ENCODE results near the gene SMARCD1.

Gene SMARCD1

DNA sequence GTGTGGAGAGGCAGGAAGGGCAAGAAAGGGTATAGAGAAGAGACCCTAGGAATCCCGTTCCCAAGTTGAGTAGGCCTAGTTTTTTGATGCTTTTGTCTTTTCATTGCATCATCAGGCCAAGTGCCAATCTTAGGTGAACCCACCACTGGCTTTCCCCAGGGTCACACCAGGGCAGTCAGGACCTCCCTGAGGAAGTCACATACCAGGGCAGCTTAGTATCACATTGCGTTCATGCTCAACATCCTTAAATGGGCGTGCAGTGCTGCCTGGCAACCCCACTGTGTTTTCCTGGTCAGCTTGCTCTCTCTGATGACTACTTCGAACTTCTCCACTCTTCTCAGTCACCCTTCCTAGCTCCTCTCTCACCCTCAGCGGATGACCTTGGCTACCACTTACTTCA is 18.7 kb upstream of the SMARCD1 start:
- Histone ChIP-seq H3K4me1 (ENCODE audit: low read depth, poor library complexity, severe bottlenecking) (peaks cover 15% of the 10 kb centered on the region), H3K9ac (no peak overlapping the region), H3K36me3 (ENCODE audit: insufficient read depth) (no peaks in the 10 kb centered on the region), H3K79me2 (ENCODE audit: insufficient read depth, low read depth) (no peaks in the 10 kb centered on the region), H2AFZ (ENCODE audit: low read depth) (no peak overlapping the region), H3K4me3 (IDR thresholded peaks at IDR 0.05; ENCODE audit: insufficient read depth, low read depth, low read length) (no peak overlapping the region), H3K27ac (no peak overlapping the region), H3K27me3 (ENCODE audit: insufficient read depth, low read depth) (no peaks in the 10 kb centered on the region), H4K20me1 (ENCODE audit: insufficient read depth) (no peaks in the 10 kb centered on the region), H3K4me2 (no peak overlapping the region)
- TF ChIP-seq, protein P1, sequence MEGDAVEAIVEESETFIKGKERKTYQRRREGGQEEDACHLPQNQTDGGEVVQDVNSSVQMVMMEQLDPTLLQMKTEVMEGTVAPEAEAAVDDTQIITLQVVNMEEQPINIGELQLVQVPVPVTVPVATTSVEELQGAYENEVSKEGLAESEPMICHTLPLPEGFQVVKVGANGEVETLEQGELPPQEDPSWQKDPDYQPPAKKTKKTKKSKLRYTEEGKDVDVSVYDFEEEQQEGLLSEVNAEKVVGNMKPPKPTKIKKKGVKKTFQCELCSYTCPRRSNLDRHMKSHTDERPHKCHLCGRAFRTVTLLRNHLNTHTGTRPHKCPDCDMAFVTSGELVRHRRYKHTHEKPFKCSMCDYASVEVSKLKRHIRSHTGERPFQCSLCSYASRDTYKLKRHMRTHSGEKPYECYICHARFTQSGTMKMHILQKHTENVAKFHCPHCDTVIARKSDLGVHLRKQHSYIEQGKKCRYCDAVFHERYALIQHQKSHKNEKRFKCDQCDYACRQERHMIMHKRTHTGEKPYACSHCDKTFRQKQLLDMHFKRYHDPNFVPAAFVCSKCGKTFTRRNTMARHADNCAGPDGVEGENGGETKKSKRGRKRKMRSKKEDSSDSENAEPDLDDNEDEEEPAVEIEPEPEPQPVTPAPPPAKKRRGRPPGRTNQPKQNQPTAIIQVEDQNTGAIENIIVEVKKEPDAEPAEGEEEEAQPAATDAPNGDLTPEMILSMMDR (conservative IDR thresholded peaks at IDR 0.05; ENCODE audit: low read depth, low read length), result no peak

DNA sequence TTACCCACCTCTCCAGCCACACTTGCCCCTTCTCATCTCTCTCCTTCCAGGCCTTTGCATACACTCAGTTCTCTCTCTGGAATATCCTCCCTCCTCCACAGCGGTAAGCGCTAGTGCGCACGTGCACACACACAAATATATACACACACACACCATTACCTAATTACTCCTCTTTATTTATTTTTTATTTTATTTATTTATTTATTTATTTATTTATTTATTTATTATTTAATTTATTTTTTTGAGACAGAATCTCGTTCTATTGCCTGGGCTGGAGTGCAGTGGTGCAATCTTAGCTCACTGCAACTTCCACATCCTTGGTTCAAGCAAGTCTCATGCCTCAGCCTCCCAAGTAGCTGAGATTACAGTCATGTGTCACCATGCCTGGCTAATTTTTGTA is 16.1 kb upstream of the SMARCD1 start:
- no peaks in the 10 kb centered on the region for H4K20me1 ChIP-seq (ENCODE audit: insufficient read depth)
- peaks cover 18% of the 10 kb centered on the region for H3K4me1 ChIP-seq (ENCODE audit: low read depth, poor library complexity, severe bottlenecking)
- no peak overlapping the region for H3K4me3 ChIP-seq (IDR thresholded peaks at IDR 0.05; ENCODE audit: insufficient read depth, low read depth, low read length)
- H3K79me2 ChIP-seq (ENCODE audit: insufficient read depth, low read depth), result no peaks in the 10 kb centered on the region
- no peak overlapping the region for H3K4me2 ChIP-seq
- no peaks in the 10 kb centered on the region for H3K36me3 ChIP-seq (ENCODE audit: insufficient read depth)
- no peaks in the 10 kb centered on the region for H3K27me3 ChIP-seq (ENCODE audit: insufficient read depth, low read depth)
- no peak overlapping the region for H3K9ac ChIP-seq
- H3K27ac ChIP-seq, result no peak overlapping the region
- no peak overlapping the region for H2AFZ ChIP-seq (ENCODE audit: low read depth)
- TF ChIP-seq, protein P1 (conservative IDR thresholded peaks at IDR 0.05; ENCODE audit: low read depth, low read length), result no peak

DNA sequence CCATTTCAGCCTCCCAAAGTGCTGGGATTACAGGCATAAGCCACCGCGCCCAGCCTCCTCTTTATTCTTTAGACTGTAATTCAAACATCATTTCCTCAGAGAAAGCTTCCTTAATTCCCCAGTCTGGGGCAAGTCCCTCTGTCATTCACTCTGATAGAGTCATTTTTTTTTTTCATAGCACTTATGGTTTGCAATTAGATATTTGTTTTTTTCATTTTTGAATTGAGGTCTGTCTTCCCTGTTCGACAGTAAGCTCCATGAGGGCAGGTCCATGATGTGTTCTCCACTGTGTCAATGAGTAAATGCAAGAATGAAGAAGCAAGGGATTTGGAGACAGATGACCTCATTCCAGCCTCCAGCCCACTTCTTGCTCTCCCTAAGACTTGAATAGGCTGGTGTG is 15.6 kb upstream of the SMARCD1 start:
- Histone ChIP-seq H4K20me1 (ENCODE audit: insufficient read depth) (no peaks in the 10 kb centered on the region), H3K79me2 (ENCODE audit: insufficient read depth, low read depth) (no peaks in the 10 kb centered on the region), H3K27ac (no peak overlapping the region), H2AFZ (ENCODE audit: low read depth) (no peak overlapping the region), H3K9ac (no peak overlapping the region), H3K4me3 (IDR thresholded peaks at IDR 0.05; ENCODE audit: insufficient read depth, low read depth, low read length) (no peak overlapping the region), H3K27me3 (ENCODE audit: insufficient read depth, low read depth) (no peaks in the 10 kb centered on the region), H3K4me2 (no peak overlapping the region), H3K36me3 (ENCODE audit: insufficient read depth) (no peaks in the 10 kb centered on the region), H3K4me1 (ENCODE audit: low read depth, poor library complexity, severe bottlenecking) (peaks cover 18% of the 10 kb centered on the region)
- TF ChIP-seq, protein P1 (conservative IDR thresholded peaks at IDR 0.05; ENCODE audit: low read depth, low read length), result no peak

DNA sequence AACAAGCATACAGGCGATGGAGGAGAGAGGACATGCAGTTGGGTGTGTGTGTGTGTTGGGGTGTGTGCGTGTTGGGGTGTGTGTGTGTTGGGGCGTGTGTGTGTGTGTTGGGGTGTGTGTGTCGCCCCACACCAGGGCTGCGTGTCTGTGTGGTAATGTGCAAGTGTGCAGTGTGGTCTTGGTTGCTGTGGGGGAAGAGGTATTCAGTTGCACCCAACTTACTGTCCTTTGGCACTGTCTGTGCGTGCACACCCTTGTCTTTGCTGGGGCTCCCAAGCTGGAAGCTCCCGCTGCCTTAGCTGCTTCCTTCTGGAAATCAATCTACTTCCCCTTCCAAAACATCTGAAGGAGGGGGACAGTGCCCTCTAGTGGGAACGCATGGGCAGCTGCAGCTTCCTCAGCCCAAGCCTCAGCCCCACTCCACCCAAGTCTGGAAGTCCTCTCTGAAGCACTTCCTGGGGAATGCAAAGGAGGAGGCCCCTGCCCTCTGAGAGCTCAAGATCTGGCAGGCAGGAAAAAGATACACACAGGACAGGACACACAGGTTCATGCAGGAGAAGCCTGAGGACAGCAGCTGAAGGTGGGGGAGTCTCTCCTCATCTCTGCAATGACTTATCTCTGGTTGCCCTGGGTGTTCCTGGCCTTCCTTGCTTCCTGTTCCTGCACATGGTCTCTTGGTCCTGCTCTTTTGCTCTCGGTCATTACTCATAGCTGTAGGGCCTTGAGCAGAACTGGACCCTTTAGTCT is 14.7 kb upstream of the SMARCD1 start:
- Histone ChIP-seq H3K79me2 (ENCODE audit: insufficient read depth, low read depth) (no peaks in the 10 kb centered on the region), H3K36me3 (ENCODE audit: insufficient read depth) (no peaks in the 10 kb centered on the region), H3K4me1 (ENCODE audit: low read depth, poor library complexity, severe bottlenecking) (peaks cover 21% of the 10 kb centered on the region), H3K9ac (no peak overlapping the region), H3K27ac (no peak overlapping the region), H4K20me1 (ENCODE audit: insufficient read depth) (no peaks in the 10 kb centered on the region), H3K4me2 (no peak overlapping the region), H3K4me3 (IDR thresholded peaks at IDR 0.05; ENCODE audit: insufficient read depth, low read depth, low read length) (no peak overlapping the region), H2AFZ (ENCODE audit: low read depth) (peak overlapping the region; percentile 58), H3K27me3 (ENCODE audit: insufficient read depth, low read depth) (no peaks in the 10 kb centered on the region)
- TF ChIP-seq, protein P1 (conservative IDR thresholded peaks at IDR 0.05; ENCODE audit: low read depth, low read length), result peak; percentile 93
